HCT116 (cell line): ENCODE data around the gene ARHGAP21.

ENCODE experiments used
- EZH2 ChIP-seq: fragments of 200-600 bp; sonication (generic); IDR thresholded peaks from 2 replicates; pipeline ENCODE4 v1.6.1; 2017; ENCODE audit warnings: antibody characterized with exemption, mixed run types
- EZH2phosphoT487 ChIP-seq: fragments of 200-600 bp; IDR thresholded peaks from 2 replicates; pipeline ENCODE4 v1.6.1; 2018; ENCODE audit warnings: antibody characterized with exemption, borderline replicate concordance
- POLR2A ChIP-seq: IDR thresholded peaks from 2 replicates; pipeline ENCODE4 v1.7.0; 2011; ENCODE audit warnings: borderline replicate concordance; ENCODE audit not compliant: insufficient read depth, insufficient read length; ENCODE audit errors: extremely low read depth
- SP1 ChIP-seq: IDR thresholded peaks from 2 replicates; pipeline ENCODE4 v1.6.1; 2012; ENCODE audit warnings: low read depth
- TF ChIP-seq, protein P1 (sequence below), 3 experiments: fragments of 200-600 bp in 1 of 3; sonication (generic) in 1 of 3; IDR thresholded peaks in 2 of 3; conservative IDR thresholded peaks in 1 of 3; 2 replicates each; pipeline ENCODE4 v1.5.1; 2012 to 2017; ENCODE audit warnings: low read depth in 2 of 3, low read length in 2 of 3, antibody characterized with exemption in 1 of 3, borderline replicate concordance in 1 of 3, control low read depth in 1 of 3, mild to moderate bottlenecking in 1 of 3, mixed read lengths in 1 of 3, mixed run types in 1 of 3, moderate library complexity in 1 of 3; ENCODE audit not compliant: insufficient read depth in 1 of 3

DNA sequence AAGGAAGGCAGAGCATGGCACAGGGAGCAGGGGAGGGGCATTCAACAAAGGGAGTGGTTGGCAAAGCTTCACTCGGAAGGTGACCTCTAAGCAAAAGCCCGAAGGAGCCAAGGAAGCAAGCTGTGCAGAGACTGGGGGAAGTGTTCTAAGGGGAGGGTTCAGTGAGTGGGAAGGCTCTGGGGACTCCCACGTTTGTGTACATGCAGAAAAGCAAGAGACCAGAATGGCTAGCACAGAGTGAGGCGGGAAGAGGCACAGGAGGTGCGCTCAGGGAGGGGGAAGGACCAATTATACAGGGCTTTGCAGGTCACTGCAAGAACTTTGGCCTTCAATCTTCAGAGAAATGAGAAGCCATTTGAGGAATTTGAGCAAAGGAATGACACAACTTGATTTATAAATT, 7.4 kb downstream of the ARHGAP21 start:
- TF ChIP-seq SP1: no peak
- no peak for TF ChIP-seq EZH2
- TF ChIP-seq, protein P1, sequence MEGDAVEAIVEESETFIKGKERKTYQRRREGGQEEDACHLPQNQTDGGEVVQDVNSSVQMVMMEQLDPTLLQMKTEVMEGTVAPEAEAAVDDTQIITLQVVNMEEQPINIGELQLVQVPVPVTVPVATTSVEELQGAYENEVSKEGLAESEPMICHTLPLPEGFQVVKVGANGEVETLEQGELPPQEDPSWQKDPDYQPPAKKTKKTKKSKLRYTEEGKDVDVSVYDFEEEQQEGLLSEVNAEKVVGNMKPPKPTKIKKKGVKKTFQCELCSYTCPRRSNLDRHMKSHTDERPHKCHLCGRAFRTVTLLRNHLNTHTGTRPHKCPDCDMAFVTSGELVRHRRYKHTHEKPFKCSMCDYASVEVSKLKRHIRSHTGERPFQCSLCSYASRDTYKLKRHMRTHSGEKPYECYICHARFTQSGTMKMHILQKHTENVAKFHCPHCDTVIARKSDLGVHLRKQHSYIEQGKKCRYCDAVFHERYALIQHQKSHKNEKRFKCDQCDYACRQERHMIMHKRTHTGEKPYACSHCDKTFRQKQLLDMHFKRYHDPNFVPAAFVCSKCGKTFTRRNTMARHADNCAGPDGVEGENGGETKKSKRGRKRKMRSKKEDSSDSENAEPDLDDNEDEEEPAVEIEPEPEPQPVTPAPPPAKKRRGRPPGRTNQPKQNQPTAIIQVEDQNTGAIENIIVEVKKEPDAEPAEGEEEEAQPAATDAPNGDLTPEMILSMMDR (IDR thresholded peaks at IDR 0.05 in 2 of 3, conservative IDR thresholded peaks at IDR 0.05 in 1 of 3; ENCODE audit: borderline replicate concordance in 1 of 3, insufficient read depth in 1 of 3, low read depth in 2 of 3, low read length in 2 of 3): no peak
- TF ChIP-seq POLR2A: no peak
- no peak for TF ChIP-seq EZH2phosphoT487
